ELR (cell line): Measurements from ENCODE around the gene CNN3.
A peak's percentile ranks its signal among the peaks of the same experiment; 100 is the strongest.

Experiments used
- DNase-seq: peaks from one replicate; pipeline ENCODE4 v3.0.0-alpha.2; 2015; ENCODE audit warnings: low read depth

The CNN3 gene

DNA sequence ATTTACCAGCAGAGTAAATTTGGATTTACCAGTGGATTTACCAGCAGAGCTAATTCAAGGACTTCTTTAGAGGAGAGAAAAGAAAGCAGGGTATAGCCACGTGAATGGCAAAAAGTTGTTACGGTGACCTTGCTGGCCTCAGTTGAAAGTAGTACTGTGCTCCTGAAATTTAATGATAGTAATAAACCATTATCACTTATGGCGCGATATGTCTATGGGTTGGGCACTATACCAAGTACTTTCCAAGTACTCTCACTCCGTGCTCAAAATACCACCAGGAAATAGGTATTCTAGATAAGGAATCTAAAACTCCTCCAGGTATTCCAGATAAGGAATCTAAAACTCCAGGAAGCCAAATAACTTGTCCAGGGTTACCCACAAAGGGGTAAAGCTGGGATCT, 70.9 kb downstream of the CNN3 start:
- no peak for DNase-seq

DNA sequence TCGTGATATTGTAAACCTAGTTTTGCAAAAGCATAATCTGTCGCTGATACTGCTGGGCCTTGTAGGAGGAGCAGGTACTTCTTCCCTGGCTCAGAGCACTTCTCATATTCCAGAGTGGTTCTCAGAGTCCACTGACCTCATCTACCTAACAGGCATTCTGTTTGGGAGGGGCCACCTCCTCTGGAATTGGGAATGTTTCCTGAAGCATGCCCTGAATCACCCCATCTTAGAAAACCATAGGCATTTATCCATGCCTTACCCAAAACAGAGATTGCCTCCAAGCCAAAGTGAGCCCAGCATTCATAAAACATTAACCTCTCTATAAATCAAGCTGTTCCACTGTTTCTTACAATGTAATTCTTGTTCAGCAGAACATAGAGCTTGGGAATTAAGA, 71.6 kb downstream of the CNN3 start:
- DNase-seq = no peak

- DNase-seq = peak; percentile 96
Measured at GRCh38 chr1:94854458-94855306, 72.2 kb downstream of the CNN3 start.

- DNase-seq = peak; percentile 21
Measured at GRCh38 chr1:94852788-94853187, 74.1 kb downstream of the CNN3 start.

GRCh38 chr1:94851571-94851970, 75.3 kb downstream of the CNN3 start:
- no peak for DNase-seq
